PC-3 (cell line): ENCODE data around the gene NKX6-1. TPM values are rescaled to one million over a fixed set of nuclear protein-coding genes. Genes with fewer than 3 reads are reported as not detected.

Experiments used
- ATAC-seq: fragments of 200-7000 bp; cut with Tn5 transposase; 2 replicates; pipeline ENCODE4 v1.9.1; 2020; ENCODE audit warnings: mild to moderate bottlenecking, moderate library complexity
- BruUV-seq: library from RNA; stranded (reverse); fragments of 400-500 nt; replicated peaks from 2 replicates; lab custom pipeline; 2021; lab: Mats Ljungman, UMichigan
- CTCF ChIA-PET: fragments of 300-600 bp; sonication (Branson Sonifier 250); formaldehyde crosslinking; loops from one replicate; lab custom pipeline; 2022; ENCODE audit warnings: antibody characterized with exemption; lab: Charles Lee
- POLR2A ChIA-PET: fragments of 300-600 bp; sonication (Branson Sonifier 250); formaldehyde crosslinking; loops from one replicate; lab custom pipeline; 2022; ENCODE audit warnings: antibody characterized with exemption; ENCODE audit not compliant: unreplicated experiment; lab: Charles Lee
- DNase-seq: peaks from one replicate; pipeline ENCODE4 v3.0.0-alpha.2; 2015
- H2AFZ ChIP-seq: fragments of 300-600 bp; sonication (generic); 2 replicates; pipeline ENCODE4 v1.6.0; 2016; ENCODE audit warnings: antibody characterized with exemption, low read length
- H3F3A ChIP-seq: fragments of 300-600 bp; sonication (generic); one replicate; pipeline ENCODE4 v1.6.0; 2017; ENCODE audit warnings: antibody characterized with exemption, low read length, control low read depth, mild to moderate bottlenecking; ENCODE audit not compliant: unreplicated experiment
- H3K27ac ChIP-seq: fragments of 300-600 bp; sonication (generic); 2 replicates; pipeline ENCODE4 v1.5.1; 2016; ENCODE audit warnings: mild to moderate bottlenecking, low read length
- H3K27me3 ChIP-seq: fragments of 300-600 bp; sonication (generic); 2 replicates; pipeline ENCODE4 v1.6.1; 2016; ENCODE audit warnings: low read length, mixed read lengths
- H3K36me3 ChIP-seq: fragments of 300-600 bp; sonication (generic); 2 replicates; pipeline ENCODE4 v1.6.1; 2016; ENCODE audit warnings: low read depth, mixed run types, low read length, mixed read lengths
- H3K4me1 ChIP-seq: fragments of 300-600 bp; sonication (generic); 2 replicates; pipeline ENCODE4 v1.5.1; 2016; ENCODE audit warnings: low read length; ENCODE audit not compliant: insufficient read depth
- H3K4me2 ChIP-seq: fragments of 300-600 bp; sonication (generic); 2 replicates; pipeline ENCODE4 v1.6.0; 2016; ENCODE audit warnings: low read length
- H3K4me3 ChIP-seq: fragments of 300-600 bp; sonication (generic); 2 replicates; pipeline ENCODE4 v1.5.1; 2016; ENCODE audit warnings: mild to moderate bottlenecking, low read length, mixed read lengths
- H3K79me2 ChIP-seq: fragments of 300-600 bp; sonication (generic); 2 replicates; pipeline ENCODE4 v1.6.1; 2017; ENCODE audit warnings: low read length, mixed read lengths
- H3K9ac ChIP-seq: fragments of 300-600 bp; sonication (generic); 2 replicates; pipeline ENCODE4 v1.6.0; 2016; ENCODE audit warnings: mild to moderate bottlenecking, low read length
- H3K9me2 ChIP-seq: fragments of 300-600 bp; sonication (generic); replicated peaks from 2 replicates; pipeline ENCODE4 v1.6.1; 2016; ENCODE audit warnings: mixed run types, low read length, mixed read lengths
- H3K9me3 ChIP-seq: fragments of 300-600 bp; sonication (generic); 2 replicates; pipeline ENCODE4 v1.6.1; 2016; ENCODE audit warnings: low read length, mixed read lengths
- H4K20me1 ChIP-seq: fragments of 300-600 bp; sonication (generic); 2 replicates; pipeline ENCODE4 v1.6.1; 2016; ENCODE audit warnings: low read length, mixed read lengths
- CTCF ChIP-seq: fragments of 300-600 bp; sonication (generic); conservative IDR thresholded peaks from 2 replicates; pipeline ENCODE4 v1.5.1; 2017; ENCODE audit warnings: antibody characterized with exemption, low read depth, mild to moderate bottlenecking, low read length
- EZH2 ChIP-seq: fragments of 300-600 bp; sonication (generic); IDR thresholded peaks from one replicate; pipeline ENCODE4 v1.6.1; 2017; ENCODE audit warnings: antibody characterized with exemption, mild to moderate bottlenecking, low read length; ENCODE audit not compliant: unreplicated experiment
- EZH2phosphoT487 ChIP-seq: fragments of 300-600 bp; sonication (generic); IDR thresholded peaks from 2 replicates; pipeline ENCODE4 v1.6.1; 2018; ENCODE audit warnings: mild to moderate bottlenecking, antibody characterized with exemption, low read length, borderline replicate concordance
- intact Hi-C: fragments of 100-400 bp; cut with micrococcal nuclease; formaldehyde crosslinking; loops from 2 replicates; pipeline ENCODE4 v1.9.0; 2023
- total RNA-seq: library from RNA; depleted of rRNA; stranded (reverse); fragments of >200 nt; gene quantifications from 2 replicates; pipeline ENCODE4 v1.2.3, GENCODE V29; 2014

Gene NKX6-1
- total RNA-seq, 1 experiment from 2014 or later: 0.62 TPM

GRCh38 chr4:84502333-84502954 lies 3.4 kb upstream of the NKX6-1 start:
- TF ChIP-seq EZH2phosphoT487 (no peak), CTCF (no peak), EZH2 (no peak)
- Histone ChIP-seq H3K4me2 (no peak overlapping the region), H3K27me3 (no peaks in the 10 kb centered on the region), H3K4me3 (no peak overlapping the region), H3K27ac (no peak overlapping the region), H3K36me3 (no peaks in the 10 kb centered on the region), H3K79me2 (no peaks in the 10 kb centered on the region), H4K20me1 (no peaks in the 10 kb centered on the region), H3K9ac (no peak overlapping the region), H3K9me3 (no peaks in the 10 kb centered on the region), H2AFZ (no peak overlapping the region), H3K4me1 (no peaks in the 10 kb centered on the region), H3K9me2 (no peaks in the 10 kb centered on the region), H3F3A (no peaks in the 10 kb centered on the region)
- ChIA-PET POLR2A (no interaction called here), CTCF (interaction anchor here (0.7 kb wide), 1 partner anchor 9 kb away, joined by 8 read pairs; no protein-coding TSS in a partner anchor)
- no peak for ATAC-seq
- BruUV-seq: no TSS peak
- intact Hi-C loops: loop anchor here (10.0 kb wide), 1 partner anchor 268 kb away; no protein-coding TSS in a partner anchor
- DNase-seq: no peak

GRCh38 chr4:84501721-84502267 lies 2.7 kb upstream of the NKX6-1 start:
- no peaks in the 10 kb centered on the region for H3K4me1 ChIP-seq
- H3K9me3 ChIP-seq: no peaks in the 10 kb centered on the region
- no peaks in the 10 kb centered on the region for H3K9me2 ChIP-seq
- ATAC-seq (no peak), DNase-seq (no peak)
- H3K27ac ChIP-seq: no peak overlapping the region
- POLR2A ChIA-PET: no interaction called here
- no peaks in the 10 kb centered on the region for H3F3A ChIP-seq
- H3K27me3 ChIP-seq: no peaks in the 10 kb centered on the region
- TF ChIP-seq EZH2 (no peak), EZH2phosphoT487 (no peak), CTCF (no peak)
- intact Hi-C loops: loop anchor here (10.0 kb wide), 1 partner anchor 267 kb away; no protein-coding TSS in a partner anchor
- H2AFZ ChIP-seq: no peak overlapping the region
- CTCF ChIA-PET: interaction anchor here (0.7 kb wide), 1 partner anchor 10 kb away, joined by 8 read pairs; no protein-coding TSS in a partner anchor
- no peak overlapping the region for H3K9ac ChIP-seq
- BruUV-seq: no TSS peak
- H4K20me1 ChIP-seq: no peaks in the 10 kb centered on the region
- H3K4me3 ChIP-seq: no peak overlapping the region
- H3K4me2 ChIP-seq: no peak overlapping the region
- no peaks in the 10 kb centered on the region for H3K36me3 ChIP-seq
- no peaks in the 10 kb centered on the region for H3K79me2 ChIP-seq

- Histone ChIP-seq H3K9me2 (no peaks in the 10 kb centered on the region), H3K4me1 (no peaks in the 10 kb centered on the region), H3K4me2 (no peak overlapping the region), H3K36me3 (no peaks in the 10 kb centered on the region), H3K4me3 (no peak overlapping the region), H3K9me3 (no peaks in the 10 kb centered on the region), H3K27ac (no peak overlapping the region), H3K79me2 (no peaks in the 10 kb centered on the region), H4K20me1 (no peaks in the 10 kb centered on the region), H3F3A (no peaks in the 10 kb centered on the region), H3K27me3 (no peaks in the 10 kb centered on the region), H3K9ac (no peak overlapping the region), H2AFZ (no peak overlapping the region)
- BruUV-seq: no TSS peak
- DNase-seq (no peak), ATAC-seq (no peak)
- ChIA-PET POLR2A (no interaction called here), CTCF (no interaction called here)
- intact Hi-C loops: loop anchor here (10.0 kb wide), 1 partner anchor 266 kb away; no protein-coding TSS in a partner anchor
- TF ChIP-seq EZH2: no peak
- no peak for TF ChIP-seq EZH2phosphoT487
- no peak for TF ChIP-seq CTCF
Measured at GRCh38 chr4:84501202-84501503, 2.1 kb upstream of the NKX6-1 start.
